ENCODE measurements around the gene MCM3. TPM values are rescaled to one million over a fixed set of nuclear protein-coding genes. Genes with fewer than 3 reads are reported as not detected.

Gene MCM3
- total RNA-seq, 1 donor from 2014 or later: 21.6 TPM

DNA sequence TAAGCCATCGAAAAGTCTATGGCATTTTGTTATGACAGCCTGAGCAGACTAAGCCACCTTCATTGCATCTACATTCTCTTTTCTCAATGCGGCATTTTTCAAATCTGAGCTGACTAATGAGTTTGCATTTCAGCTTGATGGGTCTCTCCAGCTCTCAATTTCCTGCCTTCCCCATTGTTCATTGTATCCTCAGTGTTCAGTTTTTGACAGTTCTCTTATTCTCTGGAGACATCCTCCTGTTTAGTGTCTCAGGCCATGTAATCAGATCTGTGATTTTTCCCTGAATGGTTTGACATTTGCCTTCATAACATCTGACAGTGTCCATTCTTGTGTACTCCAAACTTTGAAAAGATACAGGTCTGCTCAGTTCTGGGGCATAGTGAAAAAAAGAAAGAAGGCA is 27.9 kb upstream of the MCM3 start:
- H3K27me3 Mint-ChIP-seq (ENCODE audit: low read depth, unreplicated experiment): peaks cover 1% of the 10 kb centered on the region
- H3K4me1 Mint-ChIP-seq (ENCODE audit: low read depth, unreplicated experiment): peaks cover 10% of the 10 kb centered on the region
- FAIRE-seq: no peak
- no peak overlapping the region for H3K27ac Mint-ChIP-seq (ENCODE audit: unreplicated experiment)
- DNase-seq (ENCODE audit: low read depth): no peak
- H3K36me3 Mint-ChIP-seq (ENCODE audit: low read depth, unreplicated experiment): no peaks in the 10 kb centered on the region
- H3K27ac ChIP-seq (ENCODE audit: low read depth, low read length): no peak overlapping the region
- no peaks in the 10 kb centered on the region for H3K27me3 ChIP-seq (ENCODE audit: insufficient read depth, low read length)
- H3K36me3 ChIP-seq (ENCODE audit: insufficient read depth, low read length): no peaks in the 10 kb centered on the region
- H3K9me3 Mint-ChIP-seq (ENCODE audit: unreplicated experiment): no peaks in the 10 kb centered on the region
- no peak overlapping the region for H2AFZ ChIP-seq (ENCODE audit: low read depth, low read length)
- no peaks in the 10 kb centered on the region for H3K9me3 ChIP-seq (ENCODE audit: insufficient read depth, low read depth, low read length)
- TF ChIP-seq, protein P1, sequence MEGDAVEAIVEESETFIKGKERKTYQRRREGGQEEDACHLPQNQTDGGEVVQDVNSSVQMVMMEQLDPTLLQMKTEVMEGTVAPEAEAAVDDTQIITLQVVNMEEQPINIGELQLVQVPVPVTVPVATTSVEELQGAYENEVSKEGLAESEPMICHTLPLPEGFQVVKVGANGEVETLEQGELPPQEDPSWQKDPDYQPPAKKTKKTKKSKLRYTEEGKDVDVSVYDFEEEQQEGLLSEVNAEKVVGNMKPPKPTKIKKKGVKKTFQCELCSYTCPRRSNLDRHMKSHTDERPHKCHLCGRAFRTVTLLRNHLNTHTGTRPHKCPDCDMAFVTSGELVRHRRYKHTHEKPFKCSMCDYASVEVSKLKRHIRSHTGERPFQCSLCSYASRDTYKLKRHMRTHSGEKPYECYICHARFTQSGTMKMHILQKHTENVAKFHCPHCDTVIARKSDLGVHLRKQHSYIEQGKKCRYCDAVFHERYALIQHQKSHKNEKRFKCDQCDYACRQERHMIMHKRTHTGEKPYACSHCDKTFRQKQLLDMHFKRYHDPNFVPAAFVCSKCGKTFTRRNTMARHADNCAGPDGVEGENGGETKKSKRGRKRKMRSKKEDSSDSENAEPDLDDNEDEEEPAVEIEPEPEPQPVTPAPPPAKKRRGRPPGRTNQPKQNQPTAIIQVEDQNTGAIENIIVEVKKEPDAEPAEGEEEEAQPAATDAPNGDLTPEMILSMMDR (IDR thresholded peaks at IDR 0.05; ENCODE audit: insufficient read depth, low read depth, low read length): no peak
- TF ChIP-seq EZH2 (IDR thresholded peaks at IDR 0.05; ENCODE audit: insufficient read depth, low read length): no peak
- no peaks in the 10 kb centered on the region for H3K4me1 ChIP-seq (ENCODE audit: insufficient read depth, low read length)
- H3K4me3 ChIP-seq (ENCODE audit: insufficient read depth, low read depth, low read length): no peak overlapping the region
- no peak overlapping the region for H3K4me2 ChIP-seq (ENCODE audit: low read length)
- H3K79me2 ChIP-seq (ENCODE audit: insufficient read depth, low read length): no peaks in the 10 kb centered on the region
- H3K4me3 Mint-ChIP-seq (ENCODE audit: unreplicated experiment): no peak overlapping the region
- H3K9ac ChIP-seq (ENCODE audit: low read length): no peak overlapping the region
- H4K20me1 ChIP-seq (ENCODE audit: insufficient read depth, low read length): no peaks in the 10 kb centered on the region

- Histone ChIP-seq H3K27ac (ENCODE audit: low read depth, low read length) (no peak overlapping the region), H3K9me3 (ENCODE audit: insufficient read depth, low read depth, low read length) (no peaks in the 10 kb centered on the region), H3K4me2 (ENCODE audit: low read length) (no peak overlapping the region), H3K27me3 (ENCODE audit: insufficient read depth, low read length) (no peaks in the 10 kb centered on the region), H3K4me1 (ENCODE audit: insufficient read depth, low read length) (no peaks in the 10 kb centered on the region), H3K9ac (ENCODE audit: low read length) (no peak overlapping the region), H3K79me2 (ENCODE audit: insufficient read depth, low read length) (no peaks in the 10 kb centered on the region), H3K36me3 (ENCODE audit: insufficient read depth, low read length) (no peaks in the 10 kb centered on the region), H3K4me3 (ENCODE audit: insufficient read depth, low read depth, low read length) (no peak overlapping the region), H2AFZ (ENCODE audit: low read depth, low read length) (no peak overlapping the region), H4K20me1 (ENCODE audit: insufficient read depth, low read length) (no peaks in the 10 kb centered on the region)
- Mint-ChIP-seq H3K9me3 (ENCODE audit: unreplicated experiment) (no peaks in the 10 kb centered on the region), H3K4me3 (ENCODE audit: unreplicated experiment) (no peak overlapping the region), H3K27ac (ENCODE audit: unreplicated experiment) (no peak overlapping the region), H3K27me3 (ENCODE audit: low read depth, unreplicated experiment) (peaks cover 3% of the 10 kb centered on the region), H3K36me3 (ENCODE audit: low read depth, unreplicated experiment) (no peaks in the 10 kb centered on the region), H3K4me1 (ENCODE audit: low read depth, unreplicated experiment) (peaks cover 9% of the 10 kb centered on the region)
- FAIRE-seq: no peak
- DNase-seq (ENCODE audit: low read depth): no peak
- TF ChIP-seq, protein P1 (IDR thresholded peaks at IDR 0.05; ENCODE audit: insufficient read depth, low read depth, low read length): no peak
Observed at GRCh38 chr6:52310932-52311331, 26.4 kb upstream of the MCM3 start.

DNA sequence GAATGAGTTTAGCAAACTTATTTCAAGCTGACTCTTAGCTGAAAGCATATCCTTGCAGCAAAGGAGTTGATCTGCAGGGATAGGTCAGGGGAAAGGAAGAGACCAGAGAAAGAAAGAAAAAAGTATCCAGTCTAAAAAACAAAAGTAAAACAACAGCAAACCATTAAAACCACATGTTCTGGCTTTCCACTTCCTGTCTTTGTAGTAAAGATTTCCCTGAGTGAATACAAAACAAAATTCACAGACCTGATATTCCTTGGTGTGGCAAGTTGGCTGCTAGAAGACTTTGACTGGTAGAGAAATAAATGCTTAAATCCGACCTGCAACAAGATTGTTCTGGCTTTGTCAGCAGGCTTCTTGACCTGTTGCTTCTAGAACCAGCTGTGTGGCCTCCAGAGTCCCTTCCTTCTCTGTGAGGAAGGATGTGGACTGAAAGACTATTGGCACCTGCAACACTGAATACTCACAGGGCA is 23.4 kb upstream of the MCM3 start:
- Mint-ChIP-seq H3K27me3 (ENCODE audit: low read depth, unreplicated experiment) (peaks cover 3% of the 10 kb centered on the region), H3K9me3 (ENCODE audit: unreplicated experiment) (no peaks in the 10 kb centered on the region), H3K4me1 (ENCODE audit: low read depth, unreplicated experiment) (peaks cover 15% of the 10 kb centered on the region), H3K4me3 (ENCODE audit: unreplicated experiment) (no peak overlapping the region), H3K36me3 (ENCODE audit: low read depth, unreplicated experiment) (no peaks in the 10 kb centered on the region), H3K27ac (ENCODE audit: unreplicated experiment) (no peak overlapping the region)
- Histone ChIP-seq H3K9ac (ENCODE audit: low read length) (no peak overlapping the region), H3K4me1 (ENCODE audit: insufficient read depth, low read length) (no peaks in the 10 kb centered on the region), H2AFZ (ENCODE audit: low read depth, low read length) (no peak overlapping the region), H3K4me3 (ENCODE audit: insufficient read depth, low read depth, low read length) (no peak overlapping the region), H3K79me2 (ENCODE audit: insufficient read depth, low read length) (no peaks in the 10 kb centered on the region), H3K27me3 (ENCODE audit: insufficient read depth, low read length) (no peaks in the 10 kb centered on the region), H4K20me1 (ENCODE audit: insufficient read depth, low read length) (no peaks in the 10 kb centered on the region), H3K4me2 (ENCODE audit: low read length) (no peak overlapping the region), H3K27ac (ENCODE audit: low read depth, low read length) (no peak overlapping the region), H3K36me3 (ENCODE audit: insufficient read depth, low read length) (no peaks in the 10 kb centered on the region), H3K9me3 (ENCODE audit: insufficient read depth, low read depth, low read length) (no peaks in the 10 kb centered on the region)
- TF ChIP-seq EZH2 (IDR thresholded peaks at IDR 0.05; ENCODE audit: insufficient read depth, low read length): no peak
- TF ChIP-seq, protein P1 (IDR thresholded peaks at IDR 0.05; ENCODE audit: insufficient read depth, low read depth, low read length): no peak
- FAIRE-seq (no peak), DNase-seq (ENCODE audit: low read depth) (no peak)
